ENCODE measurements around the gene MARCKSL1. TPM values are rescaled to one million over a fixed set of nuclear protein-coding genes. Genes with fewer than 3 reads are reported as not detected.

Gene MARCKSL1
- total RNA-seq, 1 donor from 2014 or later = 465 TPM

DNA sequence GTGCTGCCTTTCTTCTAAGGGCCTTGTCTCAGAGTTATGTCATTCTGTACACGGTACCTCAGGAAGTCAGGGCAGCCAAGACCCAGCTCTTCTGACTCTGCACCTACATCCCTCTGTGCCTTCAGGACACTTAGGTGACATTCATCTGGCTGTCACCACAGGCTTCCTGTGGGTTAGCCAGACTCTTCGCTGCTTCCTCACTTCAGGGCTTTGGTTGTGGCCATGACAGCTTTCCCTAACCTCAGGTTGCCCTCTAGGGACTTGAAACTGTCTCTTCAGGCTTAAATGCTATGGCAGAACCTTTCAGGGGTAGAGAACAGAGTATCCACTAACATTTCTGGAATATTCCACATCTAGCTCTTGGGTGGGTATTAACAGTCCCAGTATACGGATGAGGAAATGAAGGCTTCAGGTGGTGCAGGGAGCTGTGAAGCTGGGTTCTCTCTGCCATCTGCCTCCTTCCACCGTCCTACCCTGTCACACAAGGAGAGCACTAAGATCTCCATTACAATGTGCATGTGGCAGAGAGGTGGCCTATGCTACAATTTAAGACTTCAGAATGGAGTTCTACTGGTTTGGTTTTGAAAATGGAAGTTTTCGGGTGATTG is 36.2 kb upstream of the MARCKSL1 start:
- Mint-ChIP-seq H3K4me3 (no peak overlapping the region), H3K36me3 (peaks cover 15% of the 10 kb centered on the region), H3K9me3 (no peaks in the 10 kb centered on the region), H3K4me1 (ENCODE audit: unreplicated experiment) (no peaks in the 10 kb centered on the region), H3K27ac (no peak overlapping the region), H3K27me3 (no peaks in the 10 kb centered on the region)
- TF ChIP-seq, protein P1, sequence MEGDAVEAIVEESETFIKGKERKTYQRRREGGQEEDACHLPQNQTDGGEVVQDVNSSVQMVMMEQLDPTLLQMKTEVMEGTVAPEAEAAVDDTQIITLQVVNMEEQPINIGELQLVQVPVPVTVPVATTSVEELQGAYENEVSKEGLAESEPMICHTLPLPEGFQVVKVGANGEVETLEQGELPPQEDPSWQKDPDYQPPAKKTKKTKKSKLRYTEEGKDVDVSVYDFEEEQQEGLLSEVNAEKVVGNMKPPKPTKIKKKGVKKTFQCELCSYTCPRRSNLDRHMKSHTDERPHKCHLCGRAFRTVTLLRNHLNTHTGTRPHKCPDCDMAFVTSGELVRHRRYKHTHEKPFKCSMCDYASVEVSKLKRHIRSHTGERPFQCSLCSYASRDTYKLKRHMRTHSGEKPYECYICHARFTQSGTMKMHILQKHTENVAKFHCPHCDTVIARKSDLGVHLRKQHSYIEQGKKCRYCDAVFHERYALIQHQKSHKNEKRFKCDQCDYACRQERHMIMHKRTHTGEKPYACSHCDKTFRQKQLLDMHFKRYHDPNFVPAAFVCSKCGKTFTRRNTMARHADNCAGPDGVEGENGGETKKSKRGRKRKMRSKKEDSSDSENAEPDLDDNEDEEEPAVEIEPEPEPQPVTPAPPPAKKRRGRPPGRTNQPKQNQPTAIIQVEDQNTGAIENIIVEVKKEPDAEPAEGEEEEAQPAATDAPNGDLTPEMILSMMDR (conservative IDR thresholded peaks at IDR 0.05) = no peak
- DNase-seq (ENCODE audit: extremely low spot score, unreplicated experiment) = no peak

DNA sequence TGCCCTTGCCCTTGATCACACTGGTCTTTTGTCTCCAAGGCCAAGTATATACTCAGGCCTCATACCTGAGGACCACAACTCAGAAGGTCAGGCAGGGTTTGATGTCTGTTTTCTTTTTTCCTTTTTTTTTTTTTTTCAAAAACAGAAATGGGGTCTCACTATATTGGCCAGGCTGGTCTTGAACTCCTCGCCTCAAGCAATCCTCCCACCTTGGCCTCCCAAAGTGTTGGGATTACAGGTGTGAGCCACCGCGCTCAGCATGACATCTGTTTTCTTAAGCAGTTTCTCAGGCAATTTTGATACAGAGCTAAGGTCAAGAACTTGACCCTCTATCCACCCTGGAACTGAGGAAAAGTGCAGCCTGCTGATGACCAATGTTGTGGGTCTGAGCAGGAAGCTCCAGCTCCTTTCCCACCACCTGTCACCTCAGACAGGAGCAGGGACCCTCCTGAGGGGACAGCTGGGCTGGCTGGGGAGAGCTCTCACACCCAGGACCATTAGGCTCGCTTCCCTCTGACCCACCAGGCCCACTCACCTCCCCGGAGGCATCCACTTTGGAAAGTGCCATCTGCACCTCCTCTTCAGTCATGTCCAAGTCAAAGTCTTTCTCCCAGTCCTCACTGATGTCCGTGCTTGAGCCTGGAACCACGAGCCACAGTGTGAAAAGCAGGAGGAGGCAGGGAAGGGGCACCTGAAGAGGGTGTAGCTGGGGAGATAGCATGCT is 32.0 kb upstream of the MARCKSL1 start:
- Mint-ChIP-seq H3K27me3 (no peaks in the 10 kb centered on the region), H3K9me3 (no peaks in the 10 kb centered on the region), H3K4me3 (no peak overlapping the region), H3K27ac (no peak overlapping the region), H3K36me3 (peaks cover 20% of the 10 kb centered on the region), H3K4me1 (ENCODE audit: unreplicated experiment) (no peaks in the 10 kb centered on the region)
- TF ChIP-seq, protein P1 (conservative IDR thresholded peaks at IDR 0.05) = no peak
- DNase-seq (ENCODE audit: extremely low spot score, unreplicated experiment) = no peak

DNA sequence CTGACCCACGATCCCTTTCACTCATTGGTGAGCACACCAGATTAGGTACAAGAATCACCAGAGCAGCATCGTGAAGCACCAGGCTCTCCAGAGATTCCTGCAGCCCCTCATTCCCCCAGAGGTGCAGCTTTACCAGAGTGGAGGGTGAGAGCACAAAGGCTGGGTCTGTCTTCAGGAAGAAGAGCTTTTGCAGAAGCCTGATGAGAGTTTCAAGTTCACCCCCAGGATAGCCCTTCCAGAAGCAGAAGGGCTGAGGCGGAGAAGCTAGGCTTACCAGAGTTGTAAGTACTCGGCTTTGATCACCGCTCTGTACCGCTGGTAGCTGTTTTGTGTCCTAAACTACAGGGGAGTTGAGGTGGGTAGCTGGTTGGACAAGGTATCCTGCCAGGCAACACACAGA is 29.4 kb upstream of the MARCKSL1 start:
- DNase-seq (ENCODE audit: extremely low spot score, unreplicated experiment) = no peak
- no peak overlapping the region for H3K27ac Mint-ChIP-seq
- TF ChIP-seq, protein P1 (conservative IDR thresholded peaks at IDR 0.05) = no peak
- H3K27me3 Mint-ChIP-seq = peaks cover 5% of the 10 kb centered on the region
- peaks cover 10% of the 10 kb centered on the region for H3K4me1 Mint-ChIP-seq (ENCODE audit: unreplicated experiment)
- no peaks in the 10 kb centered on the region for H3K9me3 Mint-ChIP-seq
- peaks cover 25% of the 10 kb centered on the region for H3K36me3 Mint-ChIP-seq
- H3K4me3 Mint-ChIP-seq = no peak overlapping the region

DNA sequence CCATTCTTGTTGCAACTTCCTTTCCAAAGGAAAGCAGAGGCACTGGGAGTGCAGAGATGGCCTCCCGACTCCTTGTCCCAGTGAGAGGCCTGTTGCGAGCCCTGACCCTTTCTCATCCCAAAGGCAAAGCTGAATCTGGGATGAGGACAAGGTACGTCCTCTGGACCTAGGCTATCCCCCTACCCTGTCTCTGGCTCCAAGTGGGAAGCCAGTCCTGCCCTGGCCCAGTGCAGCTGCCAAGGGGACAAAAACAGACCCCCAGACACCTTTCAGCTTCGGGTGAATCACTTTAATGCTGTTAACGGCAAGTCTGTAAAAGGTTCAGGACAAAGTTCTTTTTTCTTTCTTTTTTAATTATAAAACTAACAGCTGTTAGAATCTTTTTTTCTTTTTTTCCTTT is 28.8 kb upstream of the MARCKSL1 start:
- Mint-ChIP-seq H3K4me1 (ENCODE audit: unreplicated experiment) (peaks cover 11% of the 10 kb centered on the region), H3K9me3 (no peaks in the 10 kb centered on the region), H3K36me3 (peaks cover 26% of the 10 kb centered on the region), H3K4me3 (no peak overlapping the region), H3K27me3 (peaks cover 5% of the 10 kb centered on the region), H3K27ac (no peak overlapping the region)
- no peak for DNase-seq (ENCODE audit: extremely low spot score, unreplicated experiment)
- TF ChIP-seq, protein P1 (conservative IDR thresholded peaks at IDR 0.05) = no peak

DNA sequence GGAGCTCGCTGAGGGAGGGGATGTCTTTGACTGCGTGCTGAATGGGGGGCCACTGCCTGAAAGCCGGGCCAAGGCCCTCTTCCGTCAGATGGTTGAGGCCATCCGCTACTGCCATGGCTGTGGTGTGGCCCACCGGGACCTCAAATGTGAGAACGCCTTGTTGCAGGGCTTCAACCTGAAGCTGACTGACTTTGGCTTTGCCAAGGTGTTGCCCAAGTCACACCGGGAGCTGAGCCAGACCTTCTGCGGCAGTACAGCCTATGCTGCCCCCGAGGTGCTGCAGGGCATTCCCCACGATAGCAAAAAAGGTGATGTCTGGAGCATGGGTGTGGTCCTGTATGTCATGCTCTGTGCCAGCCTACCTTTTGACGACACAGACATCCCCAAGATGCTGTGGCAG is 27.7 kb upstream of the MARCKSL1 start:
- peaks cover 14% of the 10 kb centered on the region for H3K4me1 Mint-ChIP-seq (ENCODE audit: unreplicated experiment)
- peaks cover 27% of the 10 kb centered on the region for H3K36me3 Mint-ChIP-seq
- H3K4me3 Mint-ChIP-seq = no peak overlapping the region
- H3K9me3 Mint-ChIP-seq = no peaks in the 10 kb centered on the region
- H3K27me3 Mint-ChIP-seq = peaks cover 5% of the 10 kb centered on the region
- TF ChIP-seq, protein P1 (conservative IDR thresholded peaks at IDR 0.05) = no peak
- no peak overlapping the region for H3K27ac Mint-ChIP-seq
- DNase-seq (ENCODE audit: extremely low spot score, unreplicated experiment) = no peak

Data from type B pancreatic cell (in vitro differentiated cells).